HepG2 (cell line): ENCODE results near the gene BMPR2. TPM values are rescaled to one million over a fixed set of nuclear protein-coding genes. Genes with fewer than 3 reads are reported as not detected.

ENCODE experiments used
- AKAP8 ChIP-seq: sonication (generic); formaldehyde crosslinking; IDR thresholded peaks from 2 replicates; pipeline ENCODE4 v1.5.1; 2020; ENCODE audit warnings: mild to moderate bottlenecking, missing genetic modification reagents
- BCLAF1 ChIP-seq: fragments of 450-650 bp; IDR thresholded peaks from 2 replicates; pipeline ENCODE4 v1.6.1; 2017; ENCODE audit warnings: mild to moderate bottlenecking
- HMGXB3 ChIP-seq: sonication (generic); formaldehyde crosslinking; IDR thresholded peaks from 2 replicates; pipeline ENCODE4 v1.4.0; 2020; ENCODE audit warnings: missing genetic modification reagents, borderline replicate concordance
- HNRNPLL ChIP-seq: fragments of 200-400 bp; formaldehyde crosslinking; IDR thresholded peaks from 2 replicates; pipeline ENCODE4 v1.6.1; 2017; ENCODE audit warnings: mild to moderate bottlenecking, low read depth, low read length; ENCODE audit not compliant: poor library complexity, severe bottlenecking
- HOMEZ ChIP-seq: IDR thresholded peaks from 2 replicates; pipeline ENCODE4 v1.6.1; 2016; ENCODE audit warnings: low read depth
- KLF11 ChIP-seq: IDR thresholded peaks from 2 replicates; pipeline ENCODE4 v1.6.1; 2016; ENCODE audit warnings: missing compliant biosample characterization
- MAX ChIP-seq: IDR thresholded peaks from 2 replicates; pipeline ENCODE4 v1.6.1; 2012; ENCODE audit warnings: inconsistent platforms
- PAWR ChIP-seq: sonication (generic); formaldehyde crosslinking; IDR thresholded peaks from 2 replicates; pipeline ENCODE4 v1.4.0; 2020; ENCODE audit warnings: missing genetic modification reagents, mild to moderate bottlenecking, borderline replicate concordance
- PHF20 ChIP-seq: sonication (generic); formaldehyde crosslinking; IDR thresholded peaks from 2 replicates; pipeline ENCODE4 v1.5.0; 2020; ENCODE audit warnings: mild to moderate bottlenecking, missing genetic modification reagents
- SRSF9 ChIP-seq: fragments of 200-400 bp; formaldehyde crosslinking; IDR thresholded peaks from 2 replicates; pipeline ENCODE4 v1.6.1; 2018; ENCODE audit warnings: borderline replicate concordance, mild to moderate bottlenecking, low read depth, low read length; ENCODE audit not compliant: insufficient read depth, poor library complexity, severe bottlenecking
- TBX3 ChIP-seq: fragments of 450-650 bp; IDR thresholded peaks from 2 replicates; pipeline ENCODE4 v1.6.1; 2017; ENCODE audit warnings: antibody characterized with exemption, mild to moderate bottlenecking, inconsistent platforms, borderline replicate concordance
- TCF12 ChIP-seq, 2 experiments: fragments of 450-650 bp in 1 of 2; sonication (generic) in 1 of 2; formaldehyde crosslinking in 1 of 2; IDR thresholded peaks; 2 replicates each; pipeline versions ENCODE4 v1.6.1 to v1.8.0; 2017 to 2022; ENCODE audit warnings: antibody characterized with exemption in 1 of 2, mild to moderate bottlenecking in 1 of 2, missing genetic modification reagents in 1 of 2, moderate library complexity in 1 of 2
- U2AF2 ChIP-seq: fragments of 200-400 bp; formaldehyde crosslinking; IDR thresholded peaks from 2 replicates; pipeline ENCODE4 v1.6.1; 2017; ENCODE audit warnings: low read depth, mild to moderate bottlenecking, low read length
- ZBTB33 ChIP-seq: sonication (generic); formaldehyde crosslinking; IDR thresholded peaks from 2 replicates; pipeline ENCODE4 v1.4.0; 2020; ENCODE audit warnings: missing genetic modification reagents
- ZNF691 ChIP-seq: sonication (generic); formaldehyde crosslinking; IDR thresholded peaks from 2 replicates; pipeline ENCODE4 v1.4.0; 2020; ENCODE audit warnings: missing genetic modification reagents, low read depth, mild to moderate bottlenecking, borderline replicate concordance
- ZNF713 ChIP-seq: sonication (generic); formaldehyde crosslinking; IDR thresholded peaks from 2 replicates; pipeline ENCODE4 v1.4.0; 2020; ENCODE audit warnings: mild to moderate bottlenecking, missing genetic modification reagents
- polyA plus RNA-seq, 8 experiments: library from polyadenylated mRNA; depleted of rRNA in 3 of 8; stranded (reverse) in 7 of 8; unstranded in 1 of 8; fragments of >200 nt; fragmentation: Illumina TruSeq in 4 of 8; extraction: Trizol in 4 of 8; gene quantifications; 2 replicates each; pipeline versions ENCODE4 v1.2.1 to v1.2.3, GENCODE V29; 2011 to 2016; ENCODE audit warnings: low read depth in 4 of 8, missing spikeins in 1 of 8, mixed read lengths in 1 of 8; ENCODE audit not compliant: insufficient read depth in 1 of 8
- total RNA-seq, 5 experiments: library from RNA; depleted of rRNA; stranded (reverse); fragments of >200 nt; fragmentation: Illumina TruSeq; extraction: Trizol; gene quantifications; 2 replicates each; pipeline ENCODE4 v1.2.3, GENCODE V29; 2016; ENCODE audit warnings: low read depth in 1 of 5

BMPR2 gene
- total and polyA plus RNA-seq, 2 of the 13 experiments (the other 11 are each of a cell fraction or from before 2014, with no cell fraction given): 5.5 to 10.3 TPM

GRCh38 chr2:202375033-202375608 is 1.0 kb upstream of the BMPR2 start (continued):
- TF ChIP-seq SRSF9: no peak
- no peak; the same call in 1 of the 2 replicates for TF ChIP-seq ZNF691 (CRISPR knock-in tag)
- TF ChIP-seq PHF20 (CRISPR knock-in tag): no peak
- TF ChIP-seq HOMEZ: no peak
- TF ChIP-seq HNRNPLL: peak; percentile 51
- TF ChIP-seq ZNF713 (CRISPR knock-in tag): no peak
- no peak for TF ChIP-seq KLF11
- 0 out of 2 replicates have a peak, but pooled peaks have one; percentile 5 for TF ChIP-seq ZBTB33 (CRISPR knock-in tag)
- TF ChIP-seq TCF12 (IDR thresholded peaks at IDR 0.05): no peak
- TF ChIP-seq TCF12 (CRISPR knock-in tag; IDR thresholded peaks at IDR 0.05): no peak
- TF ChIP-seq TBX3: no peak
- TF ChIP-seq MAX: peak; percentile 60
- TF ChIP-seq BCLAF1: no peak
- no peak for TF ChIP-seq U2AF2
- no peak; the same call in 1 of the 2 replicates for TF ChIP-seq HMGXB3 (CRISPR knock-in tag)
- TF ChIP-seq AKAP8 (CRISPR knock-in tag): no peak
- no peak for TF ChIP-seq PAWR
